Nucleus accumbens (tissue), 56 donors: Measurements from ENCODE around the gene CARD14.
A peak's percentile ranks its signal among the peaks of the same experiment; 100 is the strongest.
"Not testable (repeated sequence)": the region's sequence is repeated elsewhere in the genome, so short reads cannot be mapped to it uniquely, and the experiment has no call there.

Experiments
- DNase-seq, 56 donors: peaks; one replicate each; lab custom pipeline; 2025; lab: John Stamatoyannopoulos, UW

CARD14 gene

GRCh38 chr17:80182845-80183223, 13.0 kb downstream of the CARD14 start:
- no peak for DNase-seq

DNA sequence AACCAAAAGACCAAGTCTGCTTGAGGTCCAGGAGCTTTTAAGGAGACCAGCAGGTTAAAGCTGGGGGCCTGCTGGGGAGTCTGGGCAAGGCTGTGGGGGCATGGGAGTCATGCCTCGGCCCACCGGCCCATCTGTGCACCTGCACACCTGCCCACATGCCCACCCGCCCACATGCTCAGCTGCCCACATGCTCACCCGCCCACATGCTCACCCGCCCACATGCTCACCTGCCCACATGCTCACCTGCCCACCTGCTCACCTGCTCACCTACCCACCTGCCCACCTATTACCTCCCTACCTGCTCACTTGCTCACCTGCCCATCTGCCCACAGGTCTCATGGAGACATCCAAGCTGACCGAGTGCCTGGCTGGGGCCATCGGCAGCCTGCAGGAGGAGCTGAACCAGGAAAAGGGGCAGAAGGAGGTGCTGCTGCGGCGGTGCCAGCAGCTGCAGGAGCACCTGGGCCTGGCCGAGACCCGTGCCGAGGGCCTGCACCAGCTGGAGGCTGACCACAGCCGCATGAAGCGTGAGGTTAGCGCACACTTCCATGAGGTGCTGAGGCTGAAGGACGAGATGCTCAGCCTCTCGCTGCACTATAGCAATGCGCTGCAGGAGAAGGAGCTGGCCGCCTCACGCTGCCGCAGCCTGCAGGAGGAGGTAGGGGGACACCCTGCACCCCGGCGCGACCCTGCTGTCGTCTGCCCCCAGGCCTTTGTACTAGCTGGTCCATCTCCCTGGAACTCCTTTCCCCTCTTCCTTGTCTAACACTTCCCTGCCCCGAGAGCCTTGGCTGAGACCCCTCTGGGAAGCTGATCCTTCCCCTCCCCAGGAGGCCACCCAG, 14.0 kb downstream of the CARD14 start:
- no peak for DNase-seq

GRCh38 chr17:80184423-80184714, 14.5 kb downstream of the CARD14 start:
- DNase-seq: peak in 2 of 56 donors; percentile 8 to 12

DNA sequence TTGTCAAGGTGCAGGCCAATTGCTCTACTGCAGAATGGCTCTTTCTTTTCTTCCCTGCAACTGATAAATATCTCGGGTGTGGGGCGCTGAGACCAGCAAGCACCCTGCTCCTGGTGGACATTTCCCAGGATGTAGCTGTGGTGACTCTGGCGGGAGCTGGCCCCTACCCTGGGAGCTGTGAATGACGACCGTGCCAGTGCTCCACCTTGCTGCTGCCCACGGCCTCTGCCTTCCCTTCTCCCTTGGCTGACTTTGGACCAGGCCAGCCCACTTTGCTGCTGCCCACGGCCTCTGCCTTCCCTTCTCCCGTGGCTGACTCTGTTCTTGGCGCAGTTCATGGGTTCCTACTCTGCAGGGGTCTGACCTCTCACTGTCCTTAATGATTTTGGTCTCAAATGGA, 16.1 kb downstream of the CARD14 start:
- no peak for DNase-seq

- no peak for DNase-seq
Observed at GRCh38 chr17:80187090-80187489, 17.3 kb downstream of the CARD14 start.

DNA sequence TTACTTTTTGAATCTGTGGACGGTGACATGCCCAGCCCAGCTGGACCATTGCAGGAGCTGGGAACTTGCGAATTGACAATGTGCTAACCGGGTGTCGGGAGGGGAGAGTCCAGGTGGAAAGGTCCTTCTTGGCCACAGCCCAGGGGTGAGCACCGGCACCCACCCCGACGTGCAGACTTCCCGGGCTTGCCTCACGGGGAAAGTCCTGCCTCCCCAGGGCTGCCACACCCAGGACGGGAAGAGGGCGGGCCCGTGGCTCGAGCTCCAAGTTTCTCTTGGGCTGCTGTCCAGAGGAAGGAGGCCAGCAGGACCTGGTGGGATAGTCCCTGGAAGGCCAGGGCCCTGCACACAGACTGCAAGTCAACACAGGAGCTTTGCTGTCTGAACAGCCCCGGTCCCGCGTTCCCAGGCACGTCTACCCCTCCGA, 17.7 kb downstream of the CARD14 start:
- DNase-seq: no peak

DNA sequence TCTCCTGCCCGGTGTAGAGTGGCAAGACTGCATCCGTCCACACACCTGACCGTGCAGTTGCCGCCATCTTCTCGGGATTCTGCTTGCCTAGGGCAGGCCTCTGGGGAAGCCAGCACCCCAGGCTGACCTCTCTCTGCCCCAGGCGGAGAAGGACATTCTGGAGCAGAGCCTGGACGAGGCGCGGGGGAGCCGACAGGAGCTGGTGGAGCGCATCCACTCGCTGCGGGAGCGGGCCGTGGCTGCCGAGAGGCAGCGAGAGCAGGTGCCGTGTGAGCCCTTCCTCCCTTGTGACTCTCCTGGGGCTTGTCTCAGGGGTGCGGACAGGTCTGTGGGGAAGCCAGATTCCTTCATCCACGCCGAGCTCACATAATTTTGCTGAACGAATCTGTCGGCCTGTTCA, 19.8 kb downstream of the CARD14 start:
- no peak for DNase-seq

DNA sequence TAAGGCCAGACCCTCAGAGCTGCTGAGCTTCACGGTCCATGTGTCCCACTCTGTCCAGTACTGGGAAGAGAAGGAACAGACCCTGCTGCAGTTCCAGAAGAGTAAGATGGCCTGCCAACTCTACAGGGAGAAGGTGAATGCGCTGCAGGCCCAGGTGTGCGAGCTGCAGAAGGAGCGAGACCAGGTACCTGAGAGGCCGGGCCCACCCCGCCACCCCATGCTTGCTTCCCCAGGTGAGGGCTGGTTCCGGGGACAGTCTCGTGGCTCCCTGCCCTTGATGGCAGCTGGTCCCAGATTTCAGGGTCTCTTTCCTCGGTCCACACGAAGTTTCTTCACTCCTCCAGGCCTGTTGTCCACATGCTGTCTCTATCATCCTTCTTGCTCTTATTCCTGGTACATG, 20.9 kb downstream of the CARD14 start:
- no peak for DNase-seq

- DNase-seq: no peak
Observed at GRCh38 chr17:80191192-80191591, 21.4 kb downstream of the CARD14 start.

- peak in 43 of 56 donors; percentile 4 to 74 (median 37) for DNase-seq
Observed at GRCh38 chr17:80191865-80192661, 22.2 kb downstream of the CARD14 start.

DNA sequence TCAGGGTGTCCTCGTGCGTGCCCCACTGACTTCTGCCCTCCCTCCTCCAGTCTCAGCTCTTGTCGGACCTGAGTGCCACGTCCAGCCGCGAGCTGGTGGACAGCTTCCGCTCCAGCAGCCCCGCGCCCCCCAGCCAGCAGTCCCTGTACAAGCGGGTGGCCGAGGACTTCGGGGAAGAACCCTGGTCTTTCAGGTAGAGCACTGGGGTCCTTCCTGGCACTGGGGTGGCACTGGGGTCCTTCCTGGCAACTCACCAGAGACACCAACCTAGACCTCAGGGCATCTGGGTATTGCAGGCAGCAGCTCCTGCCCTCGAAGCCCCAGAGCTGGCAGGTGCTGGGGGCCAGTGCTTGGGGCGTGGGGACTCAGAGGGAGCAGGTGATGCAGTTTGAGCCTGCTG, 25.3 kb downstream of the CARD14 start:
- no peak for DNase-seq

GRCh38 chr17:80195671-80196529, 26.1 kb downstream of the CARD14 start:
- no peak for DNase-seq

GRCh38 chr17:80196652-80197051, 26.8 kb downstream of the CARD14 start:
- DNase-seq: no peak

DNA sequence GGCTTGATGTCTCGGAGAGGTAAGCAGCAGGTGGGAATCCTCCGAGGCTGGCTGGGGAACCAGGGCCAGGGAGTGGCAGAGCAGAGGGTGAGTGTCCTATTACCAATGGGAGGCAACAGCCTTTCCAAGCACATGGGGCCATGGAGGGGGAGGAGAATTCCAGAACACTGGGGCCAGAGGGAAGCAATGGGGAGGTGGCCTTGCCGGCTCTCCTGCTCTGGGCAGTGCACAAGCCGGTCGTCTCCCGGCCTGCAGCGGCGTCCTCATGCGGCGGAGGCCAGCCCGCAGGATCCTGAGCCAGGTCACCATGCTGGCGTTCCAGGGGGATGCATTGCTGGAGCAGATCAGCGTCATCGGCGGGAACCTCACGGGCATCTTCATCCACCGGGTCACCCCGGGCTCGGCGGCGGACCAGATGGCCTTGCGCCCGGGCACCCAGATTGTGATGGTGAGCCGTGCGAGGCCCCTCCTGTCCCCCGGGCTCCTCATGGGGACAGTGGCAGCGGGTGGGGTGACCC, 28.4 kb downstream of the CARD14 start:
- no peak for DNase-seq

DNA sequence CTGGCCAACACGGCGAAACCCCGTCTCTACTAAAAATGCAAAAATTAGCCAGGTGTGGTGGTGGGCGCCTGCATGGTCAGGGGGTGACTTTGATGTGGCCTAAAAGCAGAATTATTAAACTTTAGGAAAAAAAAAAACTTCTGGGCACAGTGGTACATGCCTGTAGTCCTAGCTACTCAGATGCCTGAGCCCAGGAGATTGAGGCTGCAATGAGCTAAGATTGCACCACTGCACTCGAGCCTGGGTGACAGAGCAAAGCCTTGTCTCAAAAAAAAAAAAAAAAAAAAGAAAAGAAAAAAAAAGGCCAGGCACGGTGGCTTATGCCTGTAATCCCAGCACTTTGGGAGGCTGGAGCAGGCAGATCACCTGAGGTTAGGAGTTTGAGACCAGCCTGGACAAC, 29.5 kb downstream of the CARD14 start:
- DNase-seq: not testable (repeated sequence)

DNA sequence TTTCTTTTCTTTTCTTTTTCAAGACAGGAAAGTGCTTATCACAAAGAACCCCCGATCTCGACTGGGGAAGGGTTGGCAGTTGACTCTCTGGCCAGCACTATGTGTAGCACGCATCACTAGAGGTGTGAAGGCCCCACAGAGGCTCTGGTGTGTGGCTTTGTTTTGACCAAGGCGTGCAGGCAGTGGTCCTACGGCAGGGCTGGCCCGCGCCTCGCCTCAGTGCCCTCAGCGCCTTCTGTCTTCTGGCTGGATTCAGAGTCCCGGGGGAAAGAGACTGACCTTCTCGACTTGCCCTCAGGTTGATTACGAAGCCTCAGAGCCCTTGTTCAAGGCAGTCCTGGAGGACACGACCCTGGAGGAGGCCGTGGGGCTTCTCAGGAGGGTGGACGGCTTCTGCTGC, 31.6 kb downstream of the CARD14 start:
- DNase-seq: no peak

DNA sequence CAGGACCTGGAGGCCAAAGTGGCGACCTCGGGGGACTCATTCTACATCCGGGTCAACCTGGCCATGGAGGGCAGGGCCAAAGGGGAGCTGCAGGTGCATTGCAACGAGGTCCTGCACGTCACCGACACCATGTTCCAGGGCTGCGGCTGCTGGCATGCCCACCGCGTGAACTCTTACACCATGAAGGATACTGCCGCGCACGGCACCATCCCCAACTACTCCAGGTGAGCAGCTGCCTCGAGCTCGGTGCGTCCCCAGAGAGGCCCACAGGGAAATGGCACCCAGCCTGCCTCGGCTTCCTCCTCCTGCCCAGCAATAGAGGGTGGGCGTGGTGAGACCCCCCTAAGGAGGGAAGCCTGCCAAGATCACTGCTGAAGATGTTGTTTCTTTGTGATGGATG, 32.4 kb downstream of the CARD14 start:
- DNase-seq: no peak

- DNase-seq: peak in 2 of 56 donors; percentile 19
Observed at GRCh38 chr17:80203471-80203963, 33.7 kb downstream of the CARD14 start.

DNA sequence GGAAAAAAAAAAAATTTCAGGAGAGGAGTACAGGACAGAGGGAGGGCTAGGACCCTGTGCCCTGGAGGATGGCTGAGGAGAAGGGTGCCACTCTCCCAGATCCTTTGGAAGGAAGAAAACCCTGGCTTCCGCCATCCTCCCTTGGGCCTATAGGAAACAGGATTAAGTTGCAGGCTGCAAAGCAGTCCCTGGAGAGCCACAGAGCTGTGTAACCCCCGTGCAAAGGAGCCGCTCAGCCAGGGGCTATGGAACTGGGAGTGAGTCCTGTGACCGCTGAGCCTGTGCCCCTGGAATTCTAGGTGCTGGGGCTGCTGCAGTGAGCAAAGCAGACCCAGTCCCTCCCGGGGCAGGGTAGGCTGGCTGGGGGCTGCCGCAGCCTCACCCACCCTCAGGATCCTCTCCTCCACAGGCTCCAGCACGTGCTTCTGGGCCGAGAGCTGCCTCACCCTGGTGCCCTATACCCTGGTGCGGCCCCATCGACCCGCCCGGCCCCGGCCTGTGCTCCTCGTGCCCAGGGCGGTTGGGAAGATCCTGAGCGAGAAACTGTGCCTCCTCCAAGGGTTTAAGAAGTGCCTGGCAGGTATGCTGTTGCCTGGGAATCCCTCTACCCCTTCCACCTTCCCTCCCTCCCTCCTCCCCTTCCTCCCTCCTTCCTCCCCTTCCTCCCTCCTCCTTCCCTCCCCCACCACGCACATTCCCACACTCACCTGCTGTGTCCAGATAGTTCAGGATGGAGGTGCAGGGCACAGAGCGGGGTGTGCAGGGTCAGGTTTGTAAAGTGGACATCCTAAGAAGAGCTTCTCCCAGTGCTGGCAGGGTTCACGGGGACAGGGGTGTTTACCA, 35.0 kb downstream of the CARD14 start:
- DNase-seq: no peak

GRCh38 chr17:80205811-80206210, 36.0 kb downstream of the CARD14 start:
- DNase-seq: no peak
